ENCODE measurements around the gene ITGB6. TPM values are rescaled to one million over a fixed set of nuclear protein-coding genes. Genes with fewer than 3 reads are reported as not detected.

The ITGB6 gene
- total and polyA plus RNA-seq, 10 of the 15 experiments (the other 5 are each of a cell fraction or from before 2014, with no cell fraction given) = 0.04 TPM; not detected in 9

GRCh38 chr2:160220026-160220425, 20.0 kb upstream of the ITGB6 start:
- Histone ChIP-seq H3K79me2 (ENCODE audit: control insufficient read depth, insufficient read depth, low read length) (no peaks in the 10 kb centered on the region), H3K9ac (ENCODE audit: control insufficient read depth, insufficient read depth, low read length) (no peak overlapping the region), H3K36me3 (ENCODE audit: control insufficient read depth in 2 of 2, insufficient read depth in 2 of 2, low read length in 1 of 2) (no peaks in the 10 kb centered on the region), H2AFZ (ENCODE audit: control insufficient read depth, low read depth, low read length) (no peak overlapping the region), H3K4me3 (no peak overlapping the region), H3K4me1 (ENCODE audit: control insufficient read depth, insufficient read depth, low read length) (peaks cover 9% of the 10 kb centered on the region; the same call in 1 of the 2 replicates), H3K9me3 (replicated peaks; ENCODE audit: control insufficient read depth, insufficient read depth, low read length) (no peaks in the 10 kb centered on the region), H3K27me3 (replicated peaks in 1 of 2; ENCODE audit: control insufficient read depth in 2 of 2, insufficient read depth in 2 of 2, low read length in 1 of 2) (peaks cover 0 to 3% of the 10 kb centered on the region in 2 experiments; a peak in 1 of 4 replicates), H3K4me2 (ENCODE audit: control insufficient read depth, insufficient read depth) (no peak overlapping the region), H3K27ac (ENCODE audit: control insufficient read depth, insufficient read depth) (no peak overlapping the region), H4K20me1 (ENCODE audit: control insufficient read depth, insufficient read depth) (no peaks in the 10 kb centered on the region)
- ChIA-PET CTCF (interaction anchor here (0.7 to 2.2 kb wide), 5 partner anchors 9 to 774 kb away, joined by 3 to 9 read pairs (median 6); no protein-coding TSS in a partner anchor), POLR2A (no interaction called here), RAD21 (ENCODE audit: unreplicated experiment) (no interaction called here), SMC1A (ENCODE audit: uncharacterized antibody, unreplicated experiment) (interaction anchor here (0.6 to 2.1 kb wide), 2 partner anchors 10 to 109 kb away, joined by 3 to 8 read pairs; no protein-coding TSS in a partner anchor)
- FAIRE-seq (no peak), ATAC-seq (no peak), DNase-seq (ENCODE audit: low read depth, low spot score) (no peak)
- intact Hi-C loops (cut with micrococcal nuclease; ENCODE audit: unreplicated experiment) = no loop called here
- 35% methylated on average over 2 of the region's 2 CpGs for WGBS (ENCODE audit: insufficient coverage, insufficient replicate concordance, low lambda C conversion rate, missing lambda C conversion rate)
- in situ Hi-C loops (cut with MboI) = no loop called here
- TF ChIP-seq MXI1 (IDR thresholded peaks at IDR 0.05; ENCODE audit: low read depth, low read length) (no peak), IKZF1 (conservative IDR thresholded peaks at IDR 0.05) (no peak), KAT2A (conservative IDR thresholded peaks at IDR 0.05; ENCODE audit: control insufficient read depth, low read depth, low read length) (no peak), RFX5 (IDR thresholded peaks at IDR 0.05; ENCODE audit: low read depth, low read length) (no peak), IRF5 (IDR thresholded peaks at IDR 0.05; ENCODE audit: borderline replicate concordance) (no peak), IRF4 (IDR thresholded peaks at IDR 0.05; ENCODE audit: low read depth, low read length) (no peak)
- TF ChIP-seq, protein P1, sequence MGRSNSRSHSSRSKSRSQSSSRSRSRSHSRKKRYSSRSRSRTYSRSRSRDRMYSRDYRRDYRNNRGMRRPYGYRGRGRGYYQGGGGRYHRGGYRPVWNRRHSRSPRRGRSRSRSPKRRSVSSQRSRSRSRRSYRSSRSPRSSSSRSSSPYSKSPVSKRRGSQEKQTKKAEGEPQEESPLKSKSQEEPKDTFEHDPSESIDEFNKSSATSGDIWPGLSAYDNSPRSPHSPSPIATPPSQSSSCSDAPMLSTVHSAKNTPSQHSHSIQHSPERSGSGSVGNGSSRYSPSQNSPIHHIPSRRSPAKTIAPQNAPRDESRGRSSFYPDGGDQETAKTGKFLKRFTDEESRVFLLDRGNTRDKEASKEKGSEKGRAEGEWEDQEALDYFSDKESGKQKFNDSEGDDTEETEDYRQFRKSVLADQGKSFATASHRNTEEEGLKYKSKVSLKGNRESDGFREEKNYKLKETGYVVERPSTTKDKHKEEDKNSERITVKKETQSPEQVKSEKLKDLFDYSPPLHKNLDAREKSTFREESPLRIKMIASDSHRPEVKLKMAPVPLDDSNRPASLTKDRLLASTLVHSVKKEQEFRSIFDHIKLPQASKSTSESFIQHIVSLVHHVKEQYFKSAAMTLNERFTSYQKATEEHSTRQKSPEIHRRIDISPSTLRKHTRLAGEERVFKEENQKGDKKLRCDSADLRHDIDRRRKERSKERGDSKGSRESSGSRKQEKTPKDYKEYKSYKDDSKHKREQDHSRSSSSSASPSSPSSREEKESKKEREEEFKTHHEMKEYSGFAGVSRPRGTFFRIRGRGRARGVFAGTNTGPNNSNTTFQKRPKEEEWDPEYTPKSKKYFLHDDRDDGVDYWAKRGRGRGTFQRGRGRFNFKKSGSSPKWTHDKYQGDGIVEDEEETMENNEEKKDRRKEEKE (IDR thresholded peaks at IDR 0.05) = no peak
- no TSS peak for BruUV-seq (replicated peaks)

Measured in GM12878 (cell line).